NT2/D1 (cell line): ENCODE measurements around the gene AK8.

Source experiments
- YY1 ChIP-seq: IDR thresholded peaks from 2 replicates; pipeline ENCODE4 v1.6.1; 2011; ENCODE audit not compliant: insufficient read length, insufficient read depth
- ZNF274 ChIP-seq: IDR thresholded peaks from 2 replicates; pipeline ENCODE4 v1.6.1; 2011; ENCODE audit warnings: mild to moderate bottlenecking, low read depth, low read length

DNA sequence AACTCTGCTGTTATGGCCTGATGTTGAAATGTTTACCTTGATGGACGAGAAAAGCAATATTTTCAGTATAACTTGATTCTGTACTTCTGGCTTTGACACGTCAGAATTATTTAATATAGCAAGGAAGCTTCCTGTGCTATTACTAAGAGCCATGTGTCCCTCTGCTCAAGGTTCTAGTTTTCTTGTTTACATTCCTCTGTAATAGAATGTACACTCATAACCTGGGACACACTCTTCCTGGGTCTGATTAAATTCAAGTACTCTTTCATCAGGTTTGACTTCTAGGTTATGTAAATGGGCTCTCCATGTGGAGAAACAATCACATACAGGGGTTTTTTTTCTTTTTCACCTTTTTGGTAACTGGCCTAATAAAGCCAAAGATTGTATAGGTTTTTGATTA, 174.7 kb downstream of the AK8 start:
- TF ChIP-seq ZNF274 (no peak), YY1 (no peak)
